Cardiac muscle cell (in vitro differentiated cells and primary cell): ENCODE data around the gene RAD51AP1. TPM values are rescaled to one million over a fixed set of nuclear protein-coding genes. Genes with fewer than 3 reads are reported as not detected.

ENCODE experiments used
- DNase-seq, 2 donors: peaks; one replicate each; pipeline versions ENCODE4 v3.0.0 to v3.0.0-alpha.2; 2010 to 2017; ENCODE audit warnings: low read depth in 1 of 2, low spot score in 1 of 2
- H3K27ac ChIP-seq: fragments of 200-600 bp; sonication (generic); 2 replicates; pipeline ENCODE4 v1.5.1; 2016
- H3K27me3 ChIP-seq: fragments of 200-600 bp; sonication (generic); 2 replicates; pipeline ENCODE4 v1.6.0; 2016; ENCODE audit warnings: control low read depth
- H3K36me3 ChIP-seq: fragments of 200-600 bp; sonication (generic); 2 replicates; pipeline ENCODE4 v1.5.1; 2016; ENCODE audit warnings: control low read depth
- H3K4me1 ChIP-seq: fragments of 200-600 bp; sonication (generic); 2 replicates; pipeline ENCODE4 v1.8.1; 2017; ENCODE audit warnings: low read depth, mild to moderate bottlenecking, mixed run types
- H3K4me3 ChIP-seq: fragments of 200-600 bp; sonication (generic); 2 replicates; pipeline ENCODE4 v1.5.1; 2016; ENCODE audit warnings: mild to moderate bottlenecking
- H3K9me3 ChIP-seq: fragments of 200-600 bp; sonication (generic); 2 replicates; pipeline ENCODE4 v1.5.1; 2017; ENCODE audit warnings: low read depth, mild to moderate bottlenecking, control low read depth
- CTCF ChIP-seq: IDR thresholded peaks from 2 replicates; pipeline ENCODE4 v1.5.1; 2012; ENCODE audit warnings: low read depth, mild to moderate bottlenecking, low read length
- polyA plus RNA-seq: library from polyadenylated mRNA; unstranded; fragments of >200 nt; fragmentation: Nextera tagmentation; extraction: Ambion mirVana; gene quantifications from 2 replicates; pipeline ENCODE4 v1.2.1, GENCODE V29; 2016
- total RNA-seq: library from RNA; depleted of rRNA; stranded (reverse); fragments of >200 nt; gene quantifications from 2 replicates; pipeline ENCODE4 v1.2.3, GENCODE V29; 2016

Gene RAD51AP1
- total RNA-seq (7.5 and 17.1 TPM in 2 replicates), polyA plus RNA-seq (9.9 and 27.0 TPM in 2 replicates)

- Histone ChIP-seq H3K36me3 (peaks cover 10% of the 10 kb centered on the region), H3K4me1 (peaks cover 11% of the 10 kb centered on the region), H3K4me3 (peak within 1 kb of the TSS; percentile 85), H3K9me3 (no peaks in the 10 kb centered on the region), H3K27me3 (no peaks in the 10 kb centered on the region), H3K27ac (peak within 1 kb of the TSS; percentile 99)
- TF ChIP-seq CTCF = no peak
- peak; percentile 96 to 99 for DNase-seq
These were observed at the start of gene RAD51AP1 for GRCh38 chr12:4538207-4539160. TSS of gene RAD51AP1 (plus strand) at chr12:4538890. CDS start at chr12:4538940, 50 bp downstream.

GRCh38 chr12:4489556-4489955, 49.1 kb upstream of the RAD51AP1 start:
- Histone ChIP-seq H3K4me3 (no peak overlapping the region), H3K27ac (no peak overlapping the region), H3K36me3 (peaks cover 20% of the 10 kb centered on the region), H3K9me3 (no peaks in the 10 kb centered on the region), H3K4me1 (no peaks in the 10 kb centered on the region), H3K27me3 (no peaks in the 10 kb centered on the region)
- TF ChIP-seq CTCF = no peak
- DNase-seq = no peak

GRCh38 chr12:4490973-4491372, 47.7 kb upstream of the RAD51AP1 start:
- Histone ChIP-seq H3K4me1 (no peaks in the 10 kb centered on the region), H3K27me3 (no peaks in the 10 kb centered on the region), H3K27ac (no peak overlapping the region), H3K4me3 (no peak overlapping the region), H3K9me3 (no peaks in the 10 kb centered on the region), H3K36me3 (peaks cover 29% of the 10 kb centered on the region)
- TF ChIP-seq CTCF = no peak
- no peak for DNase-seq

GRCh38 chr12:4496145-4496838, 42.4 kb upstream of the RAD51AP1 start:
- H3K9me3 ChIP-seq = no peaks in the 10 kb centered on the region
- H3K36me3 ChIP-seq = peaks cover 31% of the 10 kb centered on the region
- H3K27ac ChIP-seq = no peak overlapping the region
- no peak overlapping the region for H3K4me3 ChIP-seq
- no peaks in the 10 kb centered on the region for H3K4me1 ChIP-seq
- no peaks in the 10 kb centered on the region for H3K27me3 ChIP-seq
- TF ChIP-seq CTCF = no peak
- DNase-seq = no peak

- no peak overlapping the region for H3K27ac ChIP-seq
- H3K27me3 ChIP-seq = no peaks in the 10 kb centered on the region
- H3K4me1 ChIP-seq = peaks cover 8% of the 10 kb centered on the region
- TF ChIP-seq CTCF = no peak
- H3K9me3 ChIP-seq = no peaks in the 10 kb centered on the region
- no peak for DNase-seq
- no peak overlapping the region for H3K4me3 ChIP-seq
- peaks cover 38% of the 10 kb centered on the region for H3K36me3 ChIP-seq
These were observed 39.5 kb upstream of the RAD51AP1 start for GRCh38 chr12:4499186-4499585.
